WTC11 (cell line): Measurements from ENCODE around the gene SPACA9. TPM values are rescaled to one million over a fixed set of nuclear protein-coding genes. Genes with fewer than 3 reads are reported as not detected.

ENCODE experiments used
- ATAC-seq: fragments of 200-7000 bp; cut with Tn5 transposase; 2 replicates; pipeline ENCODE4 v1.10.0; 2021; ENCODE audit warnings: mild to moderate bottlenecking, moderate library complexity
- CTCF ChIA-PET: fragments of 300-600 bp; sonication (Branson Sonifier 250); formaldehyde crosslinking; loops from one replicate; lab custom pipeline; 2021; ENCODE audit warnings: antibody characterized with exemption; lab: Charles Lee
- POLR2A ChIA-PET: fragments of 350-600 bp; sonication (Branson Sonifier 250); formaldehyde crosslinking; loops from one replicate; lab custom pipeline; 2021; ENCODE audit warnings: antibody characterized with exemption; lab: Charles Lee
- DNase-seq: peaks from one replicate; pipeline ENCODE4 v3.0.0; 2021; ENCODE audit warnings: low spot score
- H3K27ac Mint-ChIP-seq: 2 replicates; pipeline ENCODE4 v1.8.0; 2021; ENCODE audit warnings: mixed read lengths
- H3K27me3 Mint-ChIP-seq: 2 replicates; pipeline ENCODE4 v1.8.0; 2021; ENCODE audit warnings: low read depth, mild to moderate bottlenecking, moderate library complexity, mixed read lengths
- H3K36me3 Mint-ChIP-seq: 2 replicates; pipeline ENCODE4 v1.8.0; 2021; ENCODE audit warnings: mixed read lengths
- H3K4me1 Mint-ChIP-seq: 2 replicates; pipeline ENCODE4 v1.8.0; 2022; ENCODE audit warnings: mixed read lengths
- H3K4me3 Mint-ChIP-seq: 2 replicates; pipeline ENCODE4 v1.8.0; 2021; ENCODE audit warnings: mild to moderate bottlenecking, moderate library complexity, mixed read lengths
- H3K9me3 Mint-ChIP-seq: 2 replicates; pipeline ENCODE4 v1.8.0; 2021; ENCODE audit warnings: mixed read lengths
- ATF1 ChIP-seq: sonication (generic); formaldehyde crosslinking; IDR thresholded peaks from 2 replicates; pipeline ENCODE4 v1.8.1; 2023; ENCODE audit warnings: mild to moderate bottlenecking, moderate library complexity, missing genetic modification reagents
- CBFB ChIP-seq: sonication (generic); formaldehyde crosslinking; IDR thresholded peaks from 2 replicates; pipeline ENCODE4 v1.8.1; 2022; ENCODE audit warnings: mild to moderate bottlenecking, low read depth, missing genetic modification reagents
- EMX1 ChIP-seq: fragments of 250-450 bp; sonication (Bioruptor Pico); IDR thresholded peaks from 2 replicates; pipeline ENCODE4 v1.8.0; 2021; ENCODE audit warnings: mild to moderate bottlenecking
- ESRRA ChIP-seq: sonication (generic); formaldehyde crosslinking; IDR thresholded peaks from 2 replicates; pipeline ENCODE4 v1.8.1; 2022; ENCODE audit warnings: mild to moderate bottlenecking, missing genetic modification reagents, borderline replicate concordance
- ETV6 ChIP-seq: sonication (generic); formaldehyde crosslinking; IDR thresholded peaks from 2 replicates; pipeline ENCODE4 v1.8.1; 2022; ENCODE audit warnings: mild to moderate bottlenecking, missing genetic modification reagents
- FOXK1 ChIP-seq: sonication (generic); formaldehyde crosslinking; IDR thresholded peaks from 2 replicates; pipeline ENCODE4 v1.8.0; 2022; ENCODE audit warnings: mild to moderate bottlenecking, moderate library complexity, missing genetic modification reagents
- IRF2 ChIP-seq: sonication (generic); formaldehyde crosslinking; IDR thresholded peaks from 2 replicates; pipeline ENCODE4 v1.8.0; 2022; ENCODE audit warnings: low read depth, missing genetic modification reagents, borderline replicate concordance
- MYBL2 ChIP-seq: sonication (generic); formaldehyde crosslinking; IDR thresholded peaks from 2 replicates; pipeline ENCODE4 v1.8.1; 2023; ENCODE audit warnings: mild to moderate bottlenecking, moderate library complexity, missing genetic modification reagents
- NFATC4 ChIP-seq: fragments of 250-450 bp; sonication (Bioruptor Pico); IDR thresholded peaks from 2 replicates; pipeline ENCODE4 v1.9.0; 2021; ENCODE audit warnings: mild to moderate bottlenecking
- PRRX2 ChIP-seq: fragments of 250-450 bp; sonication (Bioruptor Pico); IDR thresholded peaks from 2 replicates; pipeline ENCODE4 v1.8.0; 2021; ENCODE audit warnings: mild to moderate bottlenecking
- RELA ChIP-seq: sonication (generic); formaldehyde crosslinking; IDR thresholded peaks from 2 replicates; pipeline ENCODE4 v1.8.1; 2022; ENCODE audit warnings: missing genetic modification reagents, mild to moderate bottlenecking, borderline replicate concordance
- ZNF219 ChIP-seq: sonication (generic); formaldehyde crosslinking; IDR thresholded peaks from 2 replicates; pipeline ENCODE4 v1.8.0; 2023; ENCODE audit warnings: missing genetic modification reagents, mild to moderate bottlenecking, borderline replicate concordance
- ZNF232 ChIP-seq: sonication (generic); formaldehyde crosslinking; IDR thresholded peaks from 2 replicates; pipeline ENCODE4 v1.8.0; 2022; ENCODE audit warnings: mild to moderate bottlenecking, missing genetic modification reagents
- ZNF263 ChIP-seq: sonication (generic); formaldehyde crosslinking; IDR thresholded peaks from 2 replicates; pipeline ENCODE4 v1.8.1; 2022; ENCODE audit warnings: low read depth, mild to moderate bottlenecking, moderate library complexity, missing genetic modification reagents
- ZNF317 ChIP-seq: sonication (generic); formaldehyde crosslinking; IDR thresholded peaks from 2 replicates; pipeline ENCODE4 v1.8.1; 2023; ENCODE audit warnings: low read depth, mild to moderate bottlenecking, moderate library complexity, missing genetic modification reagents, borderline replicate concordance
- total RNA-seq: library from RNA; stranded (reverse); gene quantifications from 3 replicates; pipeline ENCODE4 v1.2.3, GENCODE V29; 2021
- TF ChIP-seq, protein P1 (sequence below): sonication (generic); formaldehyde crosslinking; IDR thresholded peaks from 2 replicates; pipeline ENCODE4 v1.8.1; 2023; ENCODE audit warnings: mild to moderate bottlenecking, missing genetic modification reagents, borderline replicate concordance
- TF ChIP-seq, protein P2 (sequence below): sonication (generic); formaldehyde crosslinking; IDR thresholded peaks from 2 replicates; pipeline ENCODE4 v1.8.1; 2022; ENCODE audit warnings: mild to moderate bottlenecking, moderate library complexity, missing genetic modification reagents
- TF ChIP-seq, protein P3 (sequence below): sonication (generic); formaldehyde crosslinking; IDR thresholded peaks from 2 replicates; pipeline ENCODE4 v1.8.0; 2022; ENCODE audit warnings: mild to moderate bottlenecking, missing genetic modification reagents
- TF ChIP-seq, protein P4 (sequence below): fragments of 250-450 bp; sonication (Bioruptor Pico); conservative IDR thresholded peaks from 2 replicates; pipeline ENCODE4 v1.9.0; 2021; ENCODE audit warnings: mild to moderate bottlenecking
- TF ChIP-seq, protein P5 (sequence below): sonication (generic); formaldehyde crosslinking; IDR thresholded peaks from 2 replicates; pipeline ENCODE4 v1.8.1; 2022; ENCODE audit warnings: mild to moderate bottlenecking, missing genetic modification reagents, moderate library complexity, borderline replicate concordance
- TF ChIP-seq, protein P6 (sequence below): fragments of 250-450 bp; sonication (Bioruptor Pico); IDR thresholded peaks from 2 replicates; pipeline ENCODE4 v1.8.0; 2021; ENCODE audit warnings: mild to moderate bottlenecking
- TF ChIP-seq, protein P7 (sequence below): sonication (generic); formaldehyde crosslinking; IDR thresholded peaks from 2 replicates; pipeline ENCODE4 v1.8.1; 2022; ENCODE audit warnings: low read depth, mild to moderate bottlenecking, moderate library complexity, missing genetic modification reagents, borderline replicate concordance

The SPACA9 gene
- total RNA-seq, 1 experiment from 2014 or later: 0.48 TPM

DNA sequence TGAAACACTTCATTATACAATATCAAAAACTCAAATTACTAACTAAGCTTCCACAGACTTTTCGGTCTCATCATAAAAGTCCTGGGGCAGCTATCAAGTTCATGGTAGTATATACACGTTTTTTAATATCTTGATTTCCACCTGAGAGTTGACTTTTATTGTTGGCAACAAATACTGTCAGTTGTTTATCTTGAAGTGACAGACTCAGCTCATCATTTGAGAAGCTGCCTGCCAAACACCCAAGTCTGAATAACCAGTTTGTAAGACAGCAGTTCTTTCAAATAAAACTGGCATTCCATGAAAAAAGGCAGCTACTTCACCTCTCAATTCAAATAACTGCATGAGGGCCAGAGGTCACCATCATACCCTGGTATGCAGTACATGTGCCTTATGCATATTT is 30.6 kb downstream of the SPACA9 start (continued):
- TF ChIP-seq, protein P1, sequence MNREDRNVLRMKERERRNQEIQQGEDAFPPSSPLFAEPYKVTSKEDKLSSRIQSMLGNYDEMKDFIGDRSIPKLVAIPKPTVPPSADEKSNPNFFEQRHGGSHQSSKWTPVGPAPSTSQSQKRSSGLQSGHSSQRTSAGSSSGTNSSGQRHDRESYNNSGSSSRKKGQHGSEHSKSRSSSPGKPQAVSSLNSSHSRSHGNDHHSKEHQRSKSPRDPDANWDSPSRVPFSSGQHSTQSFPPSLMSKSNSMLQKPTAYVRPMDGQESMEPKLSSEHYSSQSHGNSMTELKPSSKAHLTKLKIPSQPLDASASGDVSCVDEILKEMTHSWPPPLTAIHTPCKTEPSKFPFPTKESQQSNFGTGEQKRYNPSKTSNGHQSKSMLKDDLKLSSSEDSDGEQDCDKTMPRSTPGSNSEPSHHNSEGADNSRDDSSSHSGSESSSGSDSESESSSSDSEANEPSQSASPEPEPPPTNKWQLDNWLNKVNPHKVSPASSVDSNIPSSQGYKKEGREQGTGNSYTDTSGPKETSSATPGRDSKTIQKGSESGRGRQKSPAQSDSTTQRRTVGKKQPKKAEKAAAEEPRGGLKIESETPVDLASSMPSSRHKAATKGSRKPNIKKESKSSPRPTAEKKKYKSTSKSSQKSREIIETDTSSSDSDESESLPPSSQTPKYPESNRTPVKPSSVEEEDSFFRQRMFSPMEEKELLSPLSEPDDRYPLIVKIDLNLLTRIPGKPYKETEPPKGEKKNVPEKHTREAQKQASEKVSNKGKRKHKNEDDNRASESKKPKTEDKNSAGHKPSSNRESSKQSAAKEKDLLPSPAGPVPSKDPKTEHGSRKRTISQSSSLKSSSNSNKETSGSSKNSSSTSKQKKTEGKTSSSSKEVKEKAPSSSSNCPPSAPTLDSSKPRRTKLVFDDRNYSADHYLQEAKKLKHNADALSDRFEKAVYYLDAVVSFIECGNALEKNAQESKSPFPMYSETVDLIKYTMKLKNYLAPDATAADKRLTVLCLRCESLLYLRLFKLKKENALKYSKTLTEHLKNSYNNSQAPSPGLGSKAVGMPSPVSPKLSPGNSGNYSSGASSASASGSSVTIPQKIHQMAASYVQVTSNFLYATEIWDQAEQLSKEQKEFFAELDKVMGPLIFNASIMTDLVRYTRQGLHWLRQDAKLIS (CRISPR knock-in tag): no peak
- TF ChIP-seq, protein P2, sequence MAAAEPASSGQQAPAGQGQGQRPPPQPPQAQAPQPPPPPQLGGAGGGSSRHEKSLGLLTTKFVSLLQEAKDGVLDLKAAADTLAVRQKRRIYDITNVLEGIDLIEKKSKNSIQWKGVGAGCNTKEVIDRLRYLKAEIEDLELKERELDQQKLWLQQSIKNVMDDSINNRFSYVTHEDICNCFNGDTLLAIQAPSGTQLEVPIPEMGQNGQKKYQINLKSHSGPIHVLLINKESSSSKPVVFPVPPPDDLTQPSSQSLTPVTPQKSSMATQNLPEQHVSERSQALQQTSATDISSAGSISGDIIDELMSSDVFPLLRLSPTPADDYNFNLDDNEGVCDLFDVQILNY (CRISPR knock-in tag): no peak
- TF ChIP-seq PRRX2 (CRISPR knock-in tag): no peak
- no peak for TF ChIP-seq FOXK1 (CRISPR knock-in tag)
- no peak for TF ChIP-seq ZNF219 (CRISPR knock-in tag)
- TF ChIP-seq, protein P3, sequence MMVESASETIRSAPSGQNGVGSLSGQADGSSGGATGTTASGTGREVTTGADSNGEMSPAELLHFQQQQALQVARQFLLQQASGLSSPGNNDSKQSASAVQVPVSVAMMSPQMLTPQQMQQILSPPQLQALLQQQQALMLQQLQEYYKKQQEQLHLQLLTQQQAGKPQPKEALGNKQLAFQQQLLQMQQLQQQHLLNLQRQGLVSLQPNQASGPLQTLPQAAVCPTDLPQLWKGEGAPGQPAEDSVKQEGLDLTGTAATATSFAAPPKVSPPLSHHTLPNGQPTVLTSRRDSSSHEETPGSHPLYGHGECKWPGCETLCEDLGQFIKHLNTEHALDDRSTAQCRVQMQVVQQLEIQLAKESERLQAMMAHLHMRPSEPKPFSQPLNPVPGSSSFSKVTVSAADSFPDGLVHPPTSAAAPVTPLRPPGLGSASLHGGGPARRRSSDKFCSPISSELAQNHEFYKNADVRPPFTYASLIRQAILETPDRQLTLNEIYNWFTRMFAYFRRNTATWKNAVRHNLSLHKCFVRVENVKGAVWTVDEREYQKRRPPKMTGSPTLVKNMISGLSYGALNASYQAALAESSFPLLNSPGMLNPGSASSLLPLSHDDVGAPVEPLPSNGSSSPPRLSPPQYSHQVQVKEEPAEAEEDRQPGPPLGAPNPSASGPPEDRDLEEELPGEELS (CRISPR knock-in tag): no peak
- no peak for TF ChIP-seq ETV6 (CRISPR knock-in tag)
- TF ChIP-seq MYBL2 (CRISPR knock-in tag): no peak
- no peak for TF ChIP-seq CBFB
- no peak for TF ChIP-seq IRF2
- no peak for TF ChIP-seq EMX1 (CRISPR knock-in tag)
- TF ChIP-seq ATF1 (CRISPR knock-in tag): no peak
- TF ChIP-seq ESRRA (CRISPR knock-in tag): no peak
- TF ChIP-seq, protein P4, sequence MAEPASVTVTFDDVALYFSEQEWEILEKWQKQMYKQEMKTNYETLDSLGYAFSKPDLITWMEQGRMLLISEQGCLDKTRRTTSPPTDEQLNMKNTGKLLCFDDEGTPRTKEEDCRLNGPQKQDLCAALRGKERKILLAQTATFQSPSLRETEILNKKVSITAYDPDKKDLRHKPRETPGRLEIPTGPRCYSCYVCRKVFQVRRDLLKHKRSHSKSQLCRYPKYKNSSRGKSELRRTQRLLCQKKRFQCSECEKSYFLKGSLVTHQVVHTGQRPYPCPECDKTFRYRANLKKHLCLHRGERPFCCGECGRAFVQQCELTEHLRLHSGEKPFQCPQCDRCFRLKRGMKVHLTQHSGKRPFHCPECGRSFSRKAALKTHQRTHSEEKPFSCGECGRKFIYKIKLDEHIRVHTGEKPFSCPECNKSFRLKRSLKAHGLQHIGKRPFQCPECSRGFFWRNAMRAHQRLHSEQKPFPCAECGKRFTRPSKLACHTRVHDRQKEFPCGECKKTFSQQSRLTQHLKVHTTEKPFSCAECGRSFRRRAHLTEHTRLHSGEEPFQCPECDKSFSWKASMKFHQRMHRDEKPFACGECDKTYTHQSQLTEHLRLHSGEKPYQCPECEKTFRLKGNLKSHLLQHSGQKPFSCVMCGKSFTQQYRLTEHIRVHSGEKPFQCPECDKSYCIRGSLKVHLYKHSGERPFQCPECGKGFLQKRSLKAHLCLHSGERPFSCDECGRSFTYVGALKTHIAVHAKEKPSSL (CRISPR knock-in tag): no peak
- TF ChIP-seq, protein P5, sequence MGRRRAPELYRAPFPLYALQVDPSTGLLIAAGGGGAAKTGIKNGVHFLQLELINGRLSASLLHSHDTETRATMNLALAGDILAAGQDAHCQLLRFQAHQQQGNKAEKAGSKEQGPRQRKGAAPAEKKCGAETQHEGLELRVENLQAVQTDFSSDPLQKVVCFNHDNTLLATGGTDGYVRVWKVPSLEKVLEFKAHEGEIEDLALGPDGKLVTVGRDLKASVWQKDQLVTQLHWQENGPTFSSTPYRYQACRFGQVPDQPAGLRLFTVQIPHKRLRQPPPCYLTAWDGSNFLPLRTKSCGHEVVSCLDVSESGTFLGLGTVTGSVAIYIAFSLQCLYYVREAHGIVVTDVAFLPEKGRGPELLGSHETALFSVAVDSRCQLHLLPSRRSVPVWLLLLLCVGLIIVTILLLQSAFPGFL (CRISPR knock-in tag): no peak

DNA sequence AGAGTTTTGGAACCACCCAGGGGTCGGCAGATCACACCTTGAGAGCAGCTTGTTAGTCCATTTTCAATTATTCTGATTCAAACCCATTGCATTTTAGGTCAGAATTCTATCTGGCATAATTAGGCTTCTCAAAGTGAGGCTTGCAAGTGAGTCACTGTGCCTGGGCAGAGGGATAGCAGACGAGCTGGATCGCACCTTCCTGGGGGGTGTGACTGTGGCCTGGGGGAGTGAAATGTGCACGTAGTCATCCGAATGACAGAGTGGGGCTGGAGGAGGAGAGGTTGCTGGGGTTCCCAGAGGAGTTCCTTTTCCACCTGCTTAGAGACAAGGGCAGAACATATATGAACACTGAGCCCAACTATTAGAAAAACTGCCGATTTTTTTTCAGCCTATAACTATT is 31.7 kb downstream of the SPACA9 start:
- ATAC-seq: no peak
- ChIA-PET POLR2A (interaction anchor here (0.9 kb wide), 1 partner anchor 34 kb away, joined by 16 read pairs; the partner anchor contains the start of gene TSC1), CTCF (no interaction called here)
- Mint-ChIP-seq H3K9me3 (no peaks in the 10 kb centered on the region), H3K27ac (no peak overlapping the region), H3K27me3 (no peaks in the 10 kb centered on the region), H3K4me1 (no peaks in the 10 kb centered on the region), H3K36me3 (peaks cover 22% of the 10 kb centered on the region), H3K4me3 (no peak overlapping the region)
- no peak for DNase-seq
- TF ChIP-seq ZNF232 (CRISPR knock-in tag) (no peak), RELA (CRISPR knock-in tag) (no peak), ZNF317 (CRISPR knock-in tag) (no peak), ZNF263 (CRISPR knock-in tag) (no peak), NFATC4 (CRISPR knock-in tag) (no peak)
- TF ChIP-seq, protein P3 (CRISPR knock-in tag): no peak
- TF ChIP-seq, protein P6, sequence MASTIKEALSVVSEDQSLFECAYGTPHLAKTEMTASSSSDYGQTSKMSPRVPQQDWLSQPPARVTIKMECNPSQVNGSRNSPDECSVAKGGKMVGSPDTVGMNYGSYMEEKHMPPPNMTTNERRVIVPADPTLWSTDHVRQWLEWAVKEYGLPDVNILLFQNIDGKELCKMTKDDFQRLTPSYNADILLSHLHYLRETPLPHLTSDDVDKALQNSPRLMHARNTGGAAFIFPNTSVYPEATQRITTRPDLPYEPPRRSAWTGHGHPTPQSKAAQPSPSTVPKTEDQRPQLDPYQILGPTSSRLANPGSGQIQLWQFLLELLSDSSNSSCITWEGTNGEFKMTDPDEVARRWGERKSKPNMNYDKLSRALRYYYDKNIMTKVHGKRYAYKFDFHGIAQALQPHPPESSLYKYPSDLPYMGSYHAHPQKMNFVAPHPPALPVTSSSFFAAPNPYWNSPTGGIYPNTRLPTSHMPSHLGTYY: no peak
- TF ChIP-seq, protein P7, sequence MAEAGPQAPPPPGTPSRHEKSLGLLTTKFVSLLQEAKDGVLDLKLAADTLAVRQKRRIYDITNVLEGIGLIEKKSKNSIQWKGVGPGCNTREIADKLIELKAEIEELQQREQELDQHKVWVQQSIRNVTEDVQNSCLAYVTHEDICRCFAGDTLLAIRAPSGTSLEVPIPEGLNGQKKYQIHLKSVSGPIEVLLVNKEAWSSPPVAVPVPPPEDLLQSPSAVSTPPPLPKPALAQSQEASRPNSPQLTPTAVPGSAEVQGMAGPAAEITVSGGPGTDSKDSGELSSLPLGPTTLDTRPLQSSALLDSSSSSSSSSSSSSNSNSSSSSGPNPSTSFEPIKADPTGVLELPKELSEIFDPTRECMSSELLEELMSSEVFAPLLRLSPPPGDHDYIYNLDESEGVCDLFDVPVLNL (CRISPR knock-in tag): no peak
